ENCODE measurements around the gene HELZ.
"Not testable (repeated sequence)": the region's sequence is repeated elsewhere in the genome, so short reads cannot be mapped to it uniquely, and the experiment has no call there.

HELZ gene

GRCh38 chr17:67245073-67245693, at the start of gene HELZ:
Gene HELZ, minus strand, starts transcription at chr17:67245196. Its CDS starts 26,392 bp downstream, at chr17:67218804.
- DNase-seq (ENCODE audit: low read depth in 2 of 2) = peak; percentile 39 to 60

- peak; percentile 52 to 55 for DNase-seq (ENCODE audit: low read depth in 2 of 2)
Measured at GRCh38 chr17:67293251-67294203, 48.5 kb upstream of the HELZ start.

GRCh38 chr17:67290711-67291291, 45.8 kb upstream of the HELZ start:
- no peak for DNase-seq (ENCODE audit: low read depth in 2 of 2)

GRCh38 chr17:67290244-67290643, 45.2 kb upstream of the HELZ start:
- DNase-seq (ENCODE audit: low read depth in 2 of 2) = no peak

- no peak for DNase-seq (ENCODE audit: low read depth in 2 of 2)
Measured at GRCh38 chr17:67289181-67289876, 44.3 kb upstream of the HELZ start.

GRCh38 chr17:67286826-67287225, 41.8 kb upstream of the HELZ start:
- DNase-seq (ENCODE audit: low read depth in 2 of 2) = not testable (repeated sequence)

GRCh38 chr17:67285360-67285759, 40.4 kb upstream of the HELZ start:
- no peak for DNase-seq (ENCODE audit: low read depth in 2 of 2)

- no peak for DNase-seq (ENCODE audit: low read depth in 2 of 2)
Measured at GRCh38 chr17:67283731-67284516, 38.9 kb upstream of the HELZ start.

- no peak for DNase-seq (ENCODE audit: low read depth in 2 of 2)
Measured at GRCh38 chr17:67281743-67282142, 36.7 kb upstream of the HELZ start.

- no peak for DNase-seq (ENCODE audit: low read depth in 2 of 2)
Measured at GRCh38 chr17:67281053-67281452, 36.1 kb upstream of the HELZ start.

- DNase-seq (ENCODE audit: low read depth in 2 of 2) = no peak
Measured at GRCh38 chr17:67280279-67280678, 35.3 kb upstream of the HELZ start.

- no peak for DNase-seq (ENCODE audit: low read depth in 2 of 2)
Measured at GRCh38 chr17:67279115-67279514, 34.1 kb upstream of the HELZ start.

- no peak for DNase-seq (ENCODE audit: low read depth in 2 of 2)
Measured at GRCh38 chr17:67278363-67278762, 33.4 kb upstream of the HELZ start.

GRCh38 chr17:67276075-67276474, 31.1 kb upstream of the HELZ start:
- no peak for DNase-seq (ENCODE audit: low read depth in 2 of 2)

GRCh38 chr17:67274466-67274865, 29.5 kb upstream of the HELZ start:
- DNase-seq (ENCODE audit: low read depth in 2 of 2) = no peak

- no peak for DNase-seq (ENCODE audit: low read depth in 2 of 2)
Measured at GRCh38 chr17:67273900-67274299, 28.9 kb upstream of the HELZ start.

- DNase-seq (ENCODE audit: low read depth in 2 of 2) = no peak
Measured at GRCh38 chr17:67272312-67273047, 27.5 kb upstream of the HELZ start.

- not testable (repeated sequence) for DNase-seq (ENCODE audit: low read depth in 2 of 2)
Measured at GRCh38 chr17:67271187-67271586, 26.2 kb upstream of the HELZ start.

- no peak for DNase-seq (ENCODE audit: low read depth in 2 of 2)
Measured at GRCh38 chr17:67270416-67270815, 25.4 kb upstream of the HELZ start.

- no peak for DNase-seq (ENCODE audit: low read depth in 2 of 2)
Measured at GRCh38 chr17:67266496-67266895, 21.5 kb upstream of the HELZ start.

Data from stimulated activated CD4-positive, alpha-beta T cell treated with anti-CD3 and anti-CD28 coated beads, Interleukin-15, amount 100 ng/mL, for 48 hours (primary cell).